ENCODE results near the gene CCNDBP1. TPM values are rescaled to one million over a fixed set of nuclear protein-coding genes. Genes with fewer than 3 reads are reported as not detected.

The CCNDBP1 gene
- total and polyA plus RNA-seq, 2 experiments from 2014 or later = 23.9 to 33.5 TPM

DNA sequence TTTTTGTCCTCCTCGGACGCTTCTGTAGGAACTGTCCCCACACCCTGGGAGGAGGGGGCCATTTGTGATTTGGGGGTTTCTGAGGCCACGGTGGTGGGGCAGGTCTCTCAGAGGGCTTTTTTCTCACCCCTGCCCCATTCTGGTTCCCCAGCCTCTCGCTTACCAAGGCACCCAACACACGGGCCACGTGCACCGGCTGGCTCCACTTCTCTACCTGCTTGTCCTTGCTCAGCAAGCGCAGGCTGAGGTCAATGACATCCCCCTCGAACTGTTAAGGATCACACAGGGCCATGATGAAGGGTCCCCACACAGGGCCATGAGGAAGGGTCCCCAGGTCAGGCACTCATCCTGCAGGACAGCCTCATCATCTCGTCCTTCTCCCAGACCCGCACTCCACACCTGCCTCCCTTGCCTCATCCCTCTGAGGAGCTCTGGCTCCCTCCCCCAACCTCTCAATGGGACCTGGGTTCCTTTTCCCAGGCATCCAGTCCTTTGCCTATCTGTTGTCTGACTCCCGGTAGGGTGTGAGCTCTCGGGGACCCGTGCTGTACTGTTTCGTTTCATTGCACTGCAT, 25.1 kb downstream of the CCNDBP1 start (continued):
- TF ChIP-seq, protein P1, sequence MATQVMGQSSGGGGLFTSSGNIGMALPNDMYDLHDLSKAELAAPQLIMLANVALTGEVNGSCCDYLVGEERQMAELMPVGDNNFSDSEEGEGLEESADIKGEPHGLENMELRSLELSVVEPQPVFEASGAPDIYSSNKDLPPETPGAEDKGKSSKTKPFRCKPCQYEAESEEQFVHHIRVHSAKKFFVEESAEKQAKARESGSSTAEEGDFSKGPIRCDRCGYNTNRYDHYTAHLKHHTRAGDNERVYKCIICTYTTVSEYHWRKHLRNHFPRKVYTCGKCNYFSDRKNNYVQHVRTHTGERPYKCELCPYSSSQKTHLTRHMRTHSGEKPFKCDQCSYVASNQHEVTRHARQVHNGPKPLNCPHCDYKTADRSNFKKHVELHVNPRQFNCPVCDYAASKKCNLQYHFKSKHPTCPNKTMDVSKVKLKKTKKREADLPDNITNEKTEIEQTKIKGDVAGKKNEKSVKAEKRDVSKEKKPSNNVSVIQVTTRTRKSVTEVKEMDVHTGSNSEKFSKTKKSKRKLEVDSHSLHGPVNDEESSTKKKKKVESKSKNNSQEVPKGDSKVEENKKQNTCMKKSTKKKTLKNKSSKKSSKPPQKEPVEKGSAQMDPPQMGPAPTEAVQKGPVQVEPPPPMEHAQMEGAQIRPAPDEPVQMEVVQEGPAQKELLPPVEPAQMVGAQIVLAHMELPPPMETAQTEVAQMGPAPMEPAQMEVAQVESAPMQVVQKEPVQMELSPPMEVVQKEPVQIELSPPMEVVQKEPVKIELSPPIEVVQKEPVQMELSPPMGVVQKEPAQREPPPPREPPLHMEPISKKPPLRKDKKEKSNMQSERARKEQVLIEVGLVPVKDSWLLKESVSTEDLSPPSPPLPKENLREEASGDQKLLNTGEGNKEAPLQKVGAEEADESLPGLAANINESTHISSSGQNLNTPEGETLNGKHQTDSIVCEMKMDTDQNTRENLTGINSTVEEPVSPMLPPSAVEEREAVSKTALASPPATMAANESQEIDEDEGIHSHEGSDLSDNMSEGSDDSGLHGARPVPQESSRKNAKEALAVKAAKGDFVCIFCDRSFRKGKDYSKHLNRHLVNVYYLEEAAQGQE (IDR thresholded peaks at IDR 0.05; ENCODE audit: unreplicated experiment) = no peak
- TF ChIP-seq JUNB (IDR thresholded peaks at IDR 0.05; ENCODE audit: unreplicated experiment) = no peak

DNA sequence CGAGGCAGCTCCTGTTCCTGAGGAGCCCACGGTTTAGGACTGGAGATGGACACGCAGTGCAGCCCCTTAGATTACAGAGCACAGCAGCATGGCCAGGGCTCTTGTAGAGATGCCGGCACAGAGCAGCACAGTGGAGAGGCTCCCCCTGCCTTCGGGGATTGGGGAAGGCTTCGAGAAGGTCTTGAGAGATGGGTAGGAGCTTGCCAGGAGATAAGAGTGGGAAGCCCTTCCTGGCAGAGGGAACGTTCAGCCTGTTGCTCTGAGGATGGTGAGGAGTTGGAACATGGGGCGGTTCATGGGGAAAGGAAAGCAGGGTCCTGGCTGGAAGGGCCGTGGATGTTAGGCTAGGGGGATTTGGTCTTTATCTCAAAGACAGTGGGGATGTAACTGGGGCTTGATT, 25.6 kb downstream of the CCNDBP1 start:
- TF ChIP-seq, protein P2, sequence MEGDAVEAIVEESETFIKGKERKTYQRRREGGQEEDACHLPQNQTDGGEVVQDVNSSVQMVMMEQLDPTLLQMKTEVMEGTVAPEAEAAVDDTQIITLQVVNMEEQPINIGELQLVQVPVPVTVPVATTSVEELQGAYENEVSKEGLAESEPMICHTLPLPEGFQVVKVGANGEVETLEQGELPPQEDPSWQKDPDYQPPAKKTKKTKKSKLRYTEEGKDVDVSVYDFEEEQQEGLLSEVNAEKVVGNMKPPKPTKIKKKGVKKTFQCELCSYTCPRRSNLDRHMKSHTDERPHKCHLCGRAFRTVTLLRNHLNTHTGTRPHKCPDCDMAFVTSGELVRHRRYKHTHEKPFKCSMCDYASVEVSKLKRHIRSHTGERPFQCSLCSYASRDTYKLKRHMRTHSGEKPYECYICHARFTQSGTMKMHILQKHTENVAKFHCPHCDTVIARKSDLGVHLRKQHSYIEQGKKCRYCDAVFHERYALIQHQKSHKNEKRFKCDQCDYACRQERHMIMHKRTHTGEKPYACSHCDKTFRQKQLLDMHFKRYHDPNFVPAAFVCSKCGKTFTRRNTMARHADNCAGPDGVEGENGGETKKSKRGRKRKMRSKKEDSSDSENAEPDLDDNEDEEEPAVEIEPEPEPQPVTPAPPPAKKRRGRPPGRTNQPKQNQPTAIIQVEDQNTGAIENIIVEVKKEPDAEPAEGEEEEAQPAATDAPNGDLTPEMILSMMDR (conservative IDR thresholded peaks at IDR 0.05; ENCODE audit: low read depth in 2 of 2) = 0 out of 4 replicates have a peak, but pooled peaks of 1 of the 2 experiments have one; percentile 15
- TF ChIP-seq, protein P3, sequence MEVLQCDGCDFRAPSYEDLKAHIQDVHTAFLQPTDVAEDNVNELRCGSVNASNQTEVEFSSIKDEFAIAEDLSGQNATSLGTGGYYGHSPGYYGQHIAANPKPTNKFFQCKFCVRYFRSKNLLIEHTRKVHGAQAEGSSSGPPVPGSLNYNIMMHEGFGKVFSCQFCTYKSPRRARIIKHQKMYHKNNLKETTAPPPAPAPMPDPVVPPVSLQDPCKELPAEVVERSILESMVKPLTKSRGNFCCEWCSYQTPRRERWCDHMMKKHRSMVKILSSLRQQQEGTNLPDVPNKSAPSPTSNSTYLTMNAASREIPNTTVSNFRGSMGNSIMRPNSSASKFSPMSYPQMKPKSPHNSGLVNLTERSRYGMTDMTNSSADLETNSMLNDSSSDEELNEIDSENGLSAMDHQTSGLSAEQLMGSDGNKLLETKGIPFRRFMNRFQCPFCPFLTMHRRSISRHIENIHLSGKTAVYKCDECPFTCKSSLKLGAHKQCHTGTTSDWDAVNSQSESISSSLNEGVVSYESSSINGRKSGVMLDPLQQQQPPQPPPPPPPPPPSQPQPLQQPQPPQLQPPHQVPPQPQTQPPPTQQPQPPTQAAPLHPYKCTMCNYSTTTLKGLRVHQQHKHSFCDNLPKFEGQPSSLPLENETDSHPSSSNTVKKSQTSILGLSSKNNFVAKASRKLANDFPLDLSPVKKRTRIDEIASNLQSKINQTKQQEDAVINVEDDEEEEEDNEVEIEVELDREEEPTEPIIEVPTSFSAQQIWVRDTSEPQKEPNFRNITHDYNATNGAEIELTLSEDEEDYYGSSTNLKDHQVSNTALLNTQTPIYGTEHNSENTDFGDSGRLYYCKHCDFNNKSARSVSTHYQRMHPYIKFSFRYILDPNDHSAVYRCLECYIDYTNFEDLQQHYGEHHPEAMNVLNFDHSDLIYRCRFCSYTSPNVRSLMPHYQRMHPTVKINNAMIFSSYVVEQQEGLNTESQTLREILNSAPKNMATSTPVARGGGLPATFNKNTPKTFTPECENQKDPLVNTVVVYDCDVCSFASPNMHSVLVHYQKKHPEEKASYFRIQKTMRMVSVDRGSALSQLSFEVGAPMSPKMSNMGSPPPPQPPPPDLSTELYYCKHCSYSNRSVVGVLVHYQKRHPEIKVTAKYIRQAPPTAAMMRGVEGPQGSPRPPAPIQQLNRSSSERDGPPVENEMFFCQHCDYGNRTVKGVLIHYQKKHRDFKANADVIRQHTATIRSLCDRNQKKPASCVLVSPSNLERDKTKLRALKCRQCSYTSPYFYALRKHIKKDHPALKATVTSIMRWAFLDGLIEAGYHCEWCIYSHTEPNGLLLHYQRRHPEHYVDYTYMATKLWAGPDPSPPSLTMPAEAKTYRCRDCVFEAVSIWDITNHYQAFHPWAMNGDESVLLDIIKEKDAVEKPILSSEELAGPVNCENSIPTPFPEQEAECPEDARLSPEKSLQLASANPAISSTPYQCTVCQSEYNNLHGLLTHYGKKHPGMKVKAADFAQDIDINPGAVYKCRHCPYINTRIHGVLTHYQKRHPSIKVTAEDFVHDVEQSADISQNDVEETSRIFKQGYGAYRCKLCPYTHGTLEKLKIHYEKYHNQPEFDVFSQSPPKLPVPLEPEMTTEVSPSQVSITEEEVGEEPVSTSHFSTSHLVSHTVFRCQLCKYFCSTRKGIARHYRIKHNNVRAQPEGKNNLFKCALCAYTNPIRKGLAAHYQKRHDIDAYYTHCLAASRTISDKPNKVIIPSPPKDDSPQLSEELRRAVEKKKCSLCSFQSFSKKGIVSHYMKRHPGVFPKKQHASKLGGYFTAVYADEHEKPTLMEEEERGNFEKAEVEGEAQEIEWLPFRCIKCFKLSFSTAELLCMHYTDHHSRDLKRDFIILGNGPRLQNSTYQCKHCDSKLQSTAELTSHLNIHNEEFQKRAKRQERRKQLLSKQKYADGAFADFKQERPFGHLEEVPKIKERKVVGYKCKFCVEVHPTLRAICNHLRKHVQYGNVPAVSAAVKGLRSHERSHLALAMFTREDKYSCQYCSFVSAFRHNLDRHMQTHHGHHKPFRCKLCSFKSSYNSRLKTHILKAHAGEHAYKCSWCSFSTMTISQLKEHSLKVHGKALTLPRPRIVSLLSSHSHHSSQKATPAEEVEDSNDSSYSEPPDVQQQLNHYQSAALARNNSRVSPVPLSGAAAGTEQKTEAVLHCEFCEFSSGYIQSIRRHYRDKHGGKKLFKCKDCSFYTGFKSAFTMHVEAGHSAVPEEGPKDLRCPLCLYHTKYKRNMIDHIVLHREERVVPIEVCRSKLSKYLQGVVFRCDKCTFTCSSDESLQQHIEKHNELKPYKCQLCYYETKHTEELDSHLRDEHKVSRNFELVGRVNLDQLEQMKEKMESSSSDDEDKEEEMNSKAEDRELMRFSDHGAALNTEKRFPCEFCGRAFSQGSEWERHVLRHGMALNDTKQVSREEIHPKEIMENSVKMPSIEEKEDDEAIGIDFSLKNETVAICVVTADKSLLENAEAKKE (CRISPR knock-in tag; IDR thresholded peaks at IDR 0.05) = no peak
- TF ChIP-seq, protein P1 (IDR thresholded peaks at IDR 0.05; ENCODE audit: unreplicated experiment) = no peak
- H3K4me1 Mint-ChIP-seq = peaks cover 12% of the 10 kb centered on the region; the same call in 2 of the 3 replicates
- no peaks in the 10 kb centered on the region for H3K9me3 Mint-ChIP-seq
- H3K36me3 Mint-ChIP-seq (ENCODE audit: low read depth) = no peaks in the 10 kb centered on the region
- peaks cover 14% of the 10 kb centered on the region for H3K27me3 Mint-ChIP-seq (ENCODE audit: insufficient read depth, low read depth, poor library complexity)
- H3K9me2 ChIP-seq (ENCODE audit: insufficient read depth) = no peaks in the 10 kb centered on the region
- no peak overlapping the region for H3K4me2 ChIP-seq
- H2AFZ ChIP-seq = peak overlapping the region; percentile 59; the same call in 1 of the 2 replicates
- H3K36me3 ChIP-seq (ENCODE audit: insufficient read depth) = no peaks in the 10 kb centered on the region
- H3K4me1 ChIP-seq (ENCODE audit: insufficient read depth) = no peaks in the 10 kb centered on the region
- no peak overlapping the region for H3K4me3 Mint-ChIP-seq
- peak; percentile 10; the same call in 1 of the 3 replicates for ATAC-seq
- H3K27me3 ChIP-seq (ENCODE audit: insufficient read depth) = no peaks in the 10 kb centered on the region
- H3F3A ChIP-seq (replicated peaks; ENCODE audit: low read depth) = no peaks in the 10 kb centered on the region
- no peak overlapping the region for H3K27ac Mint-ChIP-seq
- no peak overlapping the region for H3K4me3 ChIP-seq
- H4K20me1 ChIP-seq (replicated peaks; ENCODE audit: insufficient read depth) = no peaks in the 10 kb centered on the region
- no peaks in the 10 kb centered on the region for H3K79me2 ChIP-seq (replicated peaks; ENCODE audit: insufficient read depth)
- no peak for DNase-seq (ENCODE audit: low spot score)
- H3K27ac ChIP-seq (ENCODE audit: low read depth) = no peak overlapping the region
